ENCODE measurements around the gene HELZ. TPM values are rescaled to one million over a fixed set of nuclear protein-coding genes. Genes with fewer than 3 reads are reported as not detected.

HELZ gene
- total RNA-seq, 1 experiment from 2014 or later, result 40.5 TPM

DNA sequence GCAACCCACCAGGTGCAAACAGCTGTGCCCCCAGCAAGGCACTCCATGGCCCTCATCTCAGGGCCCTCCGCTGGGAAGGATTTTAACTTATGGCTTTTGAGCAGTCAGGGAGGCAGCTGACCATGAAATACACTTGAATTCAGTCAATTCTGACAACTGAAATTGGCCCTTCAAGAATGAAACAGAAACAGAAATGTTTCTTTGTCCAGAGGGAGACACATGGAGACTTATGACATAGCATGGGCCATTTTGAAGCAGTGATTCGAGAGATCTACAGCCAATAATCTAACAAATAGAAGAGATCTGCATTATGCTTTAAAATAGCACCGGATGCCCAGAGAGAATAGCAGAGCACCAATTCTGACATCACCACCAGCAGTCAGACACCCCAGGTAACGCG is 193.2 kb downstream of the HELZ start:
- intact Hi-C loops (cut with micrococcal nuclease), result no loop called here
- ATAC-seq, result no peak
- CTCF ChIA-PET, result no interaction called here

More for the DNA sequence above, 193.2 kb downstream of the HELZ start:
- Histone ChIP-seq H3K4me2 (ENCODE audit: low read length) (no peak overlapping the region), H4K20me1 (ENCODE audit: insufficient read depth) (no peaks in the 10 kb centered on the region), H3K36me3 (ENCODE audit: control insufficient read depth in 1 of 2, insufficient read depth in 2 of 2, low read length in 2 of 2) (no peaks in the 10 kb centered on the region), H3K79me2 (ENCODE audit: insufficient read depth, low read length) (no peaks in the 10 kb centered on the region), H3K27ac (ENCODE audit: low read depth, low read length) (no peak overlapping the region), H2AFZ (ENCODE audit: low read depth, low read length, poor library complexity, severe bottlenecking) (no peak overlapping the region), H3K27me3 (ENCODE audit: insufficient read depth, low read length) (no peaks in the 10 kb centered on the region), H3K9me2 (ENCODE audit: insufficient read depth) (no peaks in the 10 kb centered on the region), H3K9ac (ENCODE audit: low read length) (no peak overlapping the region), H3K9me3 (ENCODE audit: control insufficient read depth in 1 of 2, insufficient read depth in 1 of 2, low read depth in 1 of 2, low read length in 2 of 2) (peaks cover 11 to 13% of the 10 kb centered on the region in 2 experiments; a peak in 1 of 4 replicates), H3K4me3 (replicated peaks in 1 of 2; ENCODE audit: low read depth in 1 of 2, low read length in 2 of 2) (no peak overlapping the region), H3K4me1 (ENCODE audit: control insufficient read depth in 1 of 2, insufficient read depth in 2 of 2, low read length in 2 of 2) (no peaks in the 10 kb centered on the region)
- RAD21 ChIA-PET (ENCODE audit: low non-redundant PET in 1 of 2, low total read pairs in 2 of 2, uncharacterized antibody in 2 of 2, unreplicated experiment in 2 of 2), result no interaction called here
- POLR2A ChIA-PET, result no interaction called here
- TF ChIP-seq FOSL1 (IDR thresholded peaks at IDR 0.05; ENCODE audit: low read depth), result no peak
- TF ChIP-seq POLR2A (IDR thresholded peaks at IDR 0.05; ENCODE audit: borderline replicate concordance, extremely low read depth, insufficient read depth, insufficient read length), result no peak
- no peak for TF ChIP-seq EZH2phosphoT487 (IDR thresholded peaks at IDR 0.05; ENCODE audit: borderline replicate concordance)
- TF ChIP-seq, protein P1, sequence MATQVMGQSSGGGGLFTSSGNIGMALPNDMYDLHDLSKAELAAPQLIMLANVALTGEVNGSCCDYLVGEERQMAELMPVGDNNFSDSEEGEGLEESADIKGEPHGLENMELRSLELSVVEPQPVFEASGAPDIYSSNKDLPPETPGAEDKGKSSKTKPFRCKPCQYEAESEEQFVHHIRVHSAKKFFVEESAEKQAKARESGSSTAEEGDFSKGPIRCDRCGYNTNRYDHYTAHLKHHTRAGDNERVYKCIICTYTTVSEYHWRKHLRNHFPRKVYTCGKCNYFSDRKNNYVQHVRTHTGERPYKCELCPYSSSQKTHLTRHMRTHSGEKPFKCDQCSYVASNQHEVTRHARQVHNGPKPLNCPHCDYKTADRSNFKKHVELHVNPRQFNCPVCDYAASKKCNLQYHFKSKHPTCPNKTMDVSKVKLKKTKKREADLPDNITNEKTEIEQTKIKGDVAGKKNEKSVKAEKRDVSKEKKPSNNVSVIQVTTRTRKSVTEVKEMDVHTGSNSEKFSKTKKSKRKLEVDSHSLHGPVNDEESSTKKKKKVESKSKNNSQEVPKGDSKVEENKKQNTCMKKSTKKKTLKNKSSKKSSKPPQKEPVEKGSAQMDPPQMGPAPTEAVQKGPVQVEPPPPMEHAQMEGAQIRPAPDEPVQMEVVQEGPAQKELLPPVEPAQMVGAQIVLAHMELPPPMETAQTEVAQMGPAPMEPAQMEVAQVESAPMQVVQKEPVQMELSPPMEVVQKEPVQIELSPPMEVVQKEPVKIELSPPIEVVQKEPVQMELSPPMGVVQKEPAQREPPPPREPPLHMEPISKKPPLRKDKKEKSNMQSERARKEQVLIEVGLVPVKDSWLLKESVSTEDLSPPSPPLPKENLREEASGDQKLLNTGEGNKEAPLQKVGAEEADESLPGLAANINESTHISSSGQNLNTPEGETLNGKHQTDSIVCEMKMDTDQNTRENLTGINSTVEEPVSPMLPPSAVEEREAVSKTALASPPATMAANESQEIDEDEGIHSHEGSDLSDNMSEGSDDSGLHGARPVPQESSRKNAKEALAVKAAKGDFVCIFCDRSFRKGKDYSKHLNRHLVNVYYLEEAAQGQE (IDR thresholded peaks at IDR 0.05; ENCODE audit: low read depth), result no peak
- no peak for TF ChIP-seq ATF3 (IDR thresholded peaks at IDR 0.05)
- TF ChIP-seq EGR1 (IDR thresholded peaks at IDR 0.05; ENCODE audit: low read depth), result no peak
- BruUV-seq (replicated peaks), result no TSS peak
- DNase-seq (ENCODE audit: low read depth, low spot score), result no peak
